Thyroid gland (tissue), 4 donors: ENCODE data around the gene NUDT22.

ENCODE experiments used
- CTCF ChIP-seq, 6 experiments: fragments of 200-600 bp in 3 of 6; fragments of 450-650 bp in 3 of 6; sonication (generic) in 3 of 6; IDR thresholded peaks; one replicate each; pipeline ENCODE4 v1.5.1; 2016 to 2019; ENCODE audit warnings: antibody characterized with exemption in 6 of 6, mild to moderate bottlenecking in 2 of 6, inconsistent platforms in 1 of 6, moderate library complexity in 1 of 6
- POLR2A ChIP-seq, 2 donors: fragments of 450-650 bp; IDR thresholded peaks; one replicate each; pipeline ENCODE4 v1.6.1; 2017; ENCODE audit warnings: antibody characterized with exemption in 2 of 2, mild to moderate bottlenecking in 2 of 2, moderate library complexity in 1 of 2

GRCh38 chr11:64220271-64220670 lies 5.8 kb upstream of the NUDT22 start:
- TF ChIP-seq CTCF (IDR thresholded peaks at IDR 0.05) (no peak), POLR2A (IDR thresholded peaks at IDR 0.05) (no peak)
